ENCODE measurements around the gene EPB41L5.
"Not testable (repeated sequence)": the region's sequence is repeated elsewhere in the genome, so short reads cannot be mapped to it uniquely, and the experiment has no call there.

DNA sequence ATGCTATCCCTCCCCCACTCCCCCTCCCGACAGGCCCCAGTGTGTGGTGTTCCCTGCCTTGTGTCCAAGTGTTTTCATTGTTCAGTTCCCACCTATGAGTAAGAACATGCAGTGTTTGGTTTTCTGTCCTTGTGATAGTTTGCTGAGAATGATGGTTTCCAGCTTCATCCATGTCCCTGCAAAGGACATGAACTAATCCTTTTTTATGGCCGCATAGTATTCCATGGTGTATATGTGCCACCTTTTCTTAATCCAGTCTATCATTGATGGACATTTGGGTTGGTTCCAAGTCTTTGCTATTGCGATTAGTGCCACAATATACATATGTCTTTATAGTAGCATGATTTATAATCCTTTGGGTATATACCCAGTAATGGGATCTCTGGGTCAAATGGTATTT, 108.5 kb downstream of the EPB41L5 start:
- TF ChIP-seq, protein P1, sequence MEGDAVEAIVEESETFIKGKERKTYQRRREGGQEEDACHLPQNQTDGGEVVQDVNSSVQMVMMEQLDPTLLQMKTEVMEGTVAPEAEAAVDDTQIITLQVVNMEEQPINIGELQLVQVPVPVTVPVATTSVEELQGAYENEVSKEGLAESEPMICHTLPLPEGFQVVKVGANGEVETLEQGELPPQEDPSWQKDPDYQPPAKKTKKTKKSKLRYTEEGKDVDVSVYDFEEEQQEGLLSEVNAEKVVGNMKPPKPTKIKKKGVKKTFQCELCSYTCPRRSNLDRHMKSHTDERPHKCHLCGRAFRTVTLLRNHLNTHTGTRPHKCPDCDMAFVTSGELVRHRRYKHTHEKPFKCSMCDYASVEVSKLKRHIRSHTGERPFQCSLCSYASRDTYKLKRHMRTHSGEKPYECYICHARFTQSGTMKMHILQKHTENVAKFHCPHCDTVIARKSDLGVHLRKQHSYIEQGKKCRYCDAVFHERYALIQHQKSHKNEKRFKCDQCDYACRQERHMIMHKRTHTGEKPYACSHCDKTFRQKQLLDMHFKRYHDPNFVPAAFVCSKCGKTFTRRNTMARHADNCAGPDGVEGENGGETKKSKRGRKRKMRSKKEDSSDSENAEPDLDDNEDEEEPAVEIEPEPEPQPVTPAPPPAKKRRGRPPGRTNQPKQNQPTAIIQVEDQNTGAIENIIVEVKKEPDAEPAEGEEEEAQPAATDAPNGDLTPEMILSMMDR (IDR thresholded peaks at IDR 0.05): not testable (repeated sequence)
- not testable (repeated sequence) for TF ChIP-seq GABPB1 (CRISPR knock-in tag; IDR thresholded peaks at IDR 0.05); FOXP1 (CRISPR knock-in tag; IDR thresholded peaks at IDR 0.05; ENCODE audit: borderline replicate concordance); ESRRA (CRISPR knock-in tag; IDR thresholded peaks at IDR 0.05; ENCODE audit: borderline replicate concordance); TEAD4 (CRISPR knock-in tag; IDR thresholded peaks at IDR 0.05); KAT7 (CRISPR knock-in tag; IDR thresholded peaks at IDR 0.05; ENCODE audit: borderline replicate concordance); JUN (CRISPR knock-in tag; IDR thresholded peaks at IDR 0.05); NFYB (CRISPR knock-in tag; conservative IDR thresholded peaks at IDR 0.05; ENCODE audit: low read depth); ETV6 (CRISPR knock-in tag; IDR thresholded peaks at IDR 0.05)
- TF ChIP-seq, protein P2, sequence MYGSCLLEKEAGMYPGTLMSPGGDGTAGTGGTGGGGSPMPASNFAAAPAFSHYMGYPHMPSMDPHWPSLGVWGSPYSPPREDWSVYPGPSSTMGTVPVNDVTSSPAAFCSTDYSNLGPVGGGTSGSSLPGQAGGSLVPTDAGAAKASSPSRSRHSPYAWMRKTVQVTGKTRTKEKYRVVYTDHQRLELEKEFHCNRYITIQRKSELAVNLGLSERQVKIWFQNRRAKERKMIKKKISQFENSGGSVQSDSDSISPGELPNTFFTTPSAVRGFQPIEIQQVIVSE (CRISPR knock-in tag; IDR thresholded peaks at IDR 0.05; ENCODE audit: borderline replicate concordance): not testable (repeated sequence)
- TF ChIP-seq, protein P3, sequence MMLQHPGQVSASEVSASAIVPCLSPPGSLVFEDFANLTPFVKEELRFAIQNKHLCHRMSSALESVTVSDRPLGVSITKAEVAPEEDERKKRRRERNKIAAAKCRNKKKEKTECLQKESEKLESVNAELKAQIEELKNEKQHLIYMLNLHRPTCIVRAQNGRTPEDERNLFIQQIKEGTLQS (CRISPR knock-in tag; conservative IDR thresholded peaks at IDR 0.05): not testable (repeated sequence)
